ENCODE data around the gene ATP1A1. TPM values are rescaled to one million over a fixed set of nuclear protein-coding genes. Genes with fewer than 3 reads are reported as not detected.

ATP1A1 gene
- total and polyA plus RNA-seq, 9 donors, result 106 to 388 (median 196) TPM

- 87 to 95% (median 87%) methylated on average over 6 of the region's 6 CpGs for WGBS, 3 donors
- H3K27me3 ChIP-seq, result no peaks in the 10 kb centered on the region
- TF ChIP-seq EP300 (IDR thresholded peaks at IDR 0.05) (no peak), POLR2A (IDR thresholded peaks at IDR 0.05) (no peak)
- TF ChIP-seq, protein P1, sequence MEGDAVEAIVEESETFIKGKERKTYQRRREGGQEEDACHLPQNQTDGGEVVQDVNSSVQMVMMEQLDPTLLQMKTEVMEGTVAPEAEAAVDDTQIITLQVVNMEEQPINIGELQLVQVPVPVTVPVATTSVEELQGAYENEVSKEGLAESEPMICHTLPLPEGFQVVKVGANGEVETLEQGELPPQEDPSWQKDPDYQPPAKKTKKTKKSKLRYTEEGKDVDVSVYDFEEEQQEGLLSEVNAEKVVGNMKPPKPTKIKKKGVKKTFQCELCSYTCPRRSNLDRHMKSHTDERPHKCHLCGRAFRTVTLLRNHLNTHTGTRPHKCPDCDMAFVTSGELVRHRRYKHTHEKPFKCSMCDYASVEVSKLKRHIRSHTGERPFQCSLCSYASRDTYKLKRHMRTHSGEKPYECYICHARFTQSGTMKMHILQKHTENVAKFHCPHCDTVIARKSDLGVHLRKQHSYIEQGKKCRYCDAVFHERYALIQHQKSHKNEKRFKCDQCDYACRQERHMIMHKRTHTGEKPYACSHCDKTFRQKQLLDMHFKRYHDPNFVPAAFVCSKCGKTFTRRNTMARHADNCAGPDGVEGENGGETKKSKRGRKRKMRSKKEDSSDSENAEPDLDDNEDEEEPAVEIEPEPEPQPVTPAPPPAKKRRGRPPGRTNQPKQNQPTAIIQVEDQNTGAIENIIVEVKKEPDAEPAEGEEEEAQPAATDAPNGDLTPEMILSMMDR (IDR thresholded peaks at IDR 0.05), result no peak
- intact Hi-C loops (cut with DNase I), result no loop called here
- H3K36me3 ChIP-seq, result no peaks in the 10 kb centered on the region
- H3K4me1 ChIP-seq (ENCODE audit: insufficient read depth), result peaks cover 19% of the 10 kb centered on the region
- DNase-seq, result no peak
- H3K4me3 ChIP-seq, result no peak overlapping the region
- H3K9me3 ChIP-seq, result no peaks in the 10 kb centered on the region
- H3K27ac ChIP-seq, result no peak overlapping the region
Observed at GRCh38 chr1:116387551-116387950, 14.5 kb downstream of the ATP1A1 start.

GRCh38 chr1:116388122-116388521 lies 15.1 kb downstream of the ATP1A1 start:
- Histone ChIP-seq H3K36me3 (no peaks in the 10 kb centered on the region), H3K27me3 (no peaks in the 10 kb centered on the region), H3K27ac (no peak overlapping the region), H3K9me3 (no peaks in the 10 kb centered on the region), H3K4me1 (ENCODE audit: insufficient read depth) (peaks cover 17% of the 10 kb centered on the region), H3K4me3 (no peak overlapping the region)
- TF ChIP-seq EP300 (IDR thresholded peaks at IDR 0.05), result no peak
- no peak for TF ChIP-seq POLR2A (IDR thresholded peaks at IDR 0.05)
- TF ChIP-seq, protein P1 (IDR thresholded peaks at IDR 0.05), result no peak
- DNase-seq, result no peak
- intact Hi-C loops (cut with DNase I), result no loop called here
- WGBS, 3 donors, result 95 to 96% (median 95%) methylated on average over 3 of the region's 3 CpGs

- no peak overlapping the region for H3K4me3 ChIP-seq
- no peaks in the 10 kb centered on the region for H3K27me3 ChIP-seq
- no peak overlapping the region for H3K27ac ChIP-seq
- intact Hi-C loops (cut with DNase I), result no loop called here
- TF ChIP-seq, protein P1 (IDR thresholded peaks at IDR 0.05), result no peak
- H3K4me1 ChIP-seq (ENCODE audit: insufficient read depth), result peaks cover 12% of the 10 kb centered on the region
- H3K36me3 ChIP-seq, result no peaks in the 10 kb centered on the region
- H3K9me3 ChIP-seq, result no peaks in the 10 kb centered on the region
- DNase-seq, result no peak
- 91 to 94% (median 94%) methylated on average over 2 of the region's 2 CpGs for WGBS, 3 donors
Observed at GRCh38 chr1:116389013-116389412, 16.0 kb downstream of the ATP1A1 start.

GRCh38 chr1:116389686-116390085 lies 16.6 kb downstream of the ATP1A1 start:
- no peaks in the 10 kb centered on the region for H3K36me3 ChIP-seq
- WGBS, 3 donors, result 93 to 95% (median 94%) methylated on average over 6 of the region's 6 CpGs

More at GRCh38 chr1:116389686-116390085, 16.6 kb downstream of the ATP1A1 start:
- DNase-seq, result no peak
- TF ChIP-seq, protein P1 (IDR thresholded peaks at IDR 0.05), result no peak
- TF ChIP-seq EP300 (IDR thresholded peaks at IDR 0.05) (no peak), POLR2A (IDR thresholded peaks at IDR 0.05) (no peak)
- Histone ChIP-seq H3K4me1 (ENCODE audit: insufficient read depth) (peaks cover 9% of the 10 kb centered on the region), H3K27me3 (no peaks in the 10 kb centered on the region), H3K4me3 (no peak overlapping the region), H3K9me3 (no peaks in the 10 kb centered on the region), H3K27ac (no peak overlapping the region)
- intact Hi-C loops (cut with DNase I), result no loop called here

Measured in ovary (tissue), 9 donors.